Measurements from ENCODE around the gene GNAL.

DNA sequence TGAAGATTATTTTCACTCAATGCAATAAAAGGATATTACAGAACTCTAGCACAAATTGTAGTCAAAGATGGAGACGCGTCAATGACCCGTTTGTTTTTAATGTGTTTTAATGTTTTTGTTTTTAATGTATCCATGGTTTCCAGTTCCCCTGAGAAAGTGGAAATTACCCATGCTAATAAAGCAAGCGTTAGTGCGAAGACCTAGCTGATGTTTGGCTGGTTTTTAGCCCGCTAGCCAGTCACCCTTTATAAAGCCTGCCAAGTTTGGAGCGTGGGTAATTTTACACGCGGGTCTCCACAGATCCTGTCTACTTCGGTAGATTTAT, 161.7 kb downstream of the GNAL start:
- TF ChIP-seq CTCF (IDR thresholded peaks at IDR 0.05): no peak
- TF ChIP-seq POLR2AphosphoS5 (IDR thresholded peaks at IDR 0.05): no peak
